HepG2 (cell line): ENCODE results near the gene COBLL1. TPM values are rescaled to one million over a fixed set of nuclear protein-coding genes. Genes with fewer than 3 reads are reported as not detected.

Source experiments
- ATAC-seq: fragments of 200-7000 bp; cut with Tn5 transposase; 3 replicates; pipeline ENCODE4 v1.9.1; 2020; ENCODE audit warnings: mild to moderate bottlenecking, moderate library complexity
- BruUV-seq: library from RNA; stranded (reverse); fragments of 400-500 nt; replicated peaks from 2 replicates; lab custom pipeline; 2021; lab: Mats Ljungman, UMichigan
- CTCF ChIA-PET: fragments of 300-600 bp; formaldehyde crosslinking; extraction: SDS; loops from one replicate; lab custom pipeline; 2021; ENCODE audit warnings: low total read pairs, inconsistent platforms, low intra/inter-chr PET ratio; lab: Yijun Ruan, JAX
- POLR2A ChIA-PET: fragments of 350-600 bp; sonication (Branson Sonifier 250); formaldehyde crosslinking; loops from one replicate; lab custom pipeline; 2020; ENCODE audit warnings: antibody characterized with exemption, inconsistent platforms; lab: Yijun Ruan, JAX
- DNase-seq: peaks from one replicate; pipeline ENCODE4 v3.0.0-alpha.2; 2015; ENCODE audit warnings: low spot score
- FAIRE-seq: peaks from 3 replicates; lab custom pipeline; 2011; peaks lifted over from hg19 to GRCh38; lab: Jason Lieb, UNC
- H2AFZ ChIP-seq: one replicate; pipeline ENCODE4 v1.6.1; 2011; ENCODE audit warnings: low read length, inconsistent platforms
- H3K27ac ChIP-seq: fragments of 300-600 bp; 3 replicates; pipeline ENCODE4 v1.8.0; 2011; ENCODE audit warnings: mixed run types, mild to moderate bottlenecking, mixed read lengths, low read length, inconsistent platforms; ENCODE audit not compliant: insufficient read depth; ENCODE audit errors: extremely low read length
- H3K27me3 ChIP-seq, 2 experiments: fragments of 200-600 bp in 1 of 2; 2 replicates in 1 of 2; 3 replicates in 1 of 2; pipeline versions ENCODE4 v1.6.0 to v1.8.0; 2011; ENCODE audit warnings: low read length in 2 of 2, mild to moderate bottlenecking in 2 of 2, moderate library complexity in 2 of 2, inconsistent platforms in 1 of 2; ENCODE audit not compliant: insufficient read depth in 2 of 2, control insufficient read depth in 1 of 2
- H3K36me3 ChIP-seq, 2 experiments: fragments of 200-600 bp in 1 of 2; replicated peaks in 1 of 2; 2 replicates in 1 of 2; 3 replicates in 1 of 2; pipeline versions ENCODE4 v1.5.1 to v1.8.0; 2011; ENCODE audit warnings: low read length in 2 of 2, inconsistent platforms in 1 of 2; ENCODE audit not compliant: insufficient read depth in 2 of 2, control insufficient read depth in 1 of 2
- H3K4me1 ChIP-seq: 2 replicates; pipeline ENCODE4 v1.5.1; 2012; ENCODE audit warnings: low read length, inconsistent platforms; ENCODE audit not compliant: insufficient read depth
- H3K4me2 ChIP-seq: 2 replicates; pipeline ENCODE4 v1.6.0; 2011; ENCODE audit warnings: low read depth, low read length, inconsistent platforms
- H3K4me3 ChIP-seq, 3 experiments: fragments of 200-600 bp in 1 of 3; sonication (generic), shearing (Covaris generic) in 1 of 3; replicated peaks in 1 of 3; 2 replicates each; pipeline ENCODE4 v1.5.1; 2011 to 2016; ENCODE audit warnings: low read length in 3 of 3, inconsistent platforms in 2 of 3, low read depth in 2 of 3, mild to moderate bottlenecking in 2 of 3, control low read depth in 1 of 3, mixed read lengths in 1 of 3; ENCODE audit not compliant: insufficient read depth in 1 of 3
- H3K79me2 ChIP-seq: one replicate; pipeline ENCODE4 v1.6.1; 2011; ENCODE audit warnings: low read length, inconsistent platforms; ENCODE audit not compliant: insufficient read depth
- H3K9ac ChIP-seq: 2 replicates; pipeline ENCODE4 v1.6.0; 2011; ENCODE audit warnings: mild to moderate bottlenecking, low read depth, low read length, inconsistent platforms; ENCODE audit not compliant: insufficient read depth
- H3K9me3 ChIP-seq: 2 replicates; pipeline ENCODE4 v1.5.1; 2012; ENCODE audit warnings: mild to moderate bottlenecking, low read length
- H4K20me1 ChIP-seq: 2 replicates; pipeline ENCODE4 v1.6.0; 2011; ENCODE audit warnings: inconsistent platforms, mild to moderate bottlenecking, low read length, moderate library complexity; ENCODE audit not compliant: insufficient read depth
- ARID4A ChIP-seq: sonication (generic); formaldehyde crosslinking; IDR thresholded peaks from 2 replicates; pipeline ENCODE4 v1.5.0; 2020; ENCODE audit warnings: mild to moderate bottlenecking, missing genetic modification reagents, borderline replicate concordance
- ETS1 ChIP-seq: sonication (generic); formaldehyde crosslinking; IDR thresholded peaks from 2 replicates; pipeline ENCODE4 v1.4.0; 2020; ENCODE audit warnings: missing genetic modification reagents
- HOXA5 ChIP-seq: sonication (generic); formaldehyde crosslinking; IDR thresholded peaks from 2 replicates; pipeline ENCODE4 v1.4.0; 2020; ENCODE audit warnings: missing genetic modification reagents
- MAZ ChIP-seq, 2 experiments: sonication (generic) in 1 of 2; formaldehyde crosslinking in 1 of 2; IDR thresholded peaks; 2 replicates each; pipeline versions ENCODE4 v1.5.0 to v1.6.1; 2012 to 2020; ENCODE audit warnings: low read depth in 2 of 2, mild to moderate bottlenecking in 2 of 2, borderline replicate concordance in 1 of 2, improper control_type of control experiment in 1 of 2, low read length in 1 of 2, missing genetic modification reagents in 1 of 2, moderate library complexity in 1 of 2
- NFE2 ChIP-seq: sonication (generic); formaldehyde crosslinking; IDR thresholded peaks from 2 replicates; pipeline ENCODE4 v1.4.0; 2020; ENCODE audit warnings: missing genetic modification reagents
- NR2F6 ChIP-seq, 2 experiments: IDR thresholded peaks; 2 replicates each; pipeline ENCODE4 v1.6.1; 2016; ENCODE audit warnings: antibody characterized with exemption in 1 of 2, mild to moderate bottlenecking in 1 of 2
- PHF20 ChIP-seq: sonication (generic); formaldehyde crosslinking; IDR thresholded peaks from 2 replicates; pipeline ENCODE4 v1.5.0; 2020; ENCODE audit warnings: mild to moderate bottlenecking, missing genetic modification reagents
- SMAD3 ChIP-seq: sonication (generic); formaldehyde crosslinking; IDR thresholded peaks from 2 replicates; pipeline ENCODE4 v1.4.0; 2020; ENCODE audit warnings: missing genetic modification reagents
- XBP1 ChIP-seq: sonication (generic); formaldehyde crosslinking; IDR thresholded peaks from 2 replicates; pipeline ENCODE4 v1.5.0; 2020; ENCODE audit warnings: missing genetic modification reagents
- ZFP36L2 ChIP-seq: sonication (generic); formaldehyde crosslinking; IDR thresholded peaks from 2 replicates; pipeline ENCODE4 v1.4.0; 2020; ENCODE audit warnings: missing genetic modification reagents
- ZFY ChIP-seq: sonication (generic); formaldehyde crosslinking; IDR thresholded peaks from 2 replicates; pipeline ENCODE4 v1.4.0; 2020; ENCODE audit warnings: missing genetic modification reagents
- ZNF280D ChIP-seq: sonication (generic); formaldehyde crosslinking; IDR thresholded peaks from 2 replicates; pipeline ENCODE4 v1.5.1; 2020; ENCODE audit warnings: mild to moderate bottlenecking, missing genetic modification reagents
- ZNF335 ChIP-seq: sonication (generic); formaldehyde crosslinking; IDR thresholded peaks from 2 replicates; pipeline ENCODE4 v1.4.0; 2020; ENCODE audit warnings: missing genetic modification reagents
- ZNF484 ChIP-seq: sonication (generic); formaldehyde crosslinking; IDR thresholded peaks from 2 replicates; pipeline ENCODE4 v1.5.1; 2020; ENCODE audit warnings: mild to moderate bottlenecking, low read depth, missing genetic modification reagents, borderline replicate concordance
- ZNF605 ChIP-seq: sonication (generic); formaldehyde crosslinking; IDR thresholded peaks from 2 replicates; pipeline ENCODE4 v1.8.0; 2022; ENCODE audit warnings: mild to moderate bottlenecking, missing genetic modification reagents
- ZNF784 ChIP-seq: sonication (generic); formaldehyde crosslinking; IDR thresholded peaks from 2 replicates; pipeline ENCODE4 v1.5.1; 2020; ENCODE audit warnings: missing genetic modification reagents, mild to moderate bottlenecking, borderline replicate concordance
- WGBS: methylation state at CpG from one replicate; pipeline ENCODE4 v1.1.6; 2017; ENCODE audit warnings: low lambda C conversion rate; 5-methylcytosine and 5-hydroxymethylcytosine counted together
- in situ Hi-C: cut with HindIII; loops from 2 replicates; pipeline ENCODE4 v1.10.0; 2017; ENCODE audit warnings: low pct_unique_long_range_greater_than_20kb; ENCODE audit not compliant: extremely low pct_ligation_motif_present
- intact Hi-C: fragments of 100-400 bp; cut with micrococcal nuclease; formaldehyde crosslinking; loops from one replicate; pipeline ENCODE4 v1.10.0; 2022; ENCODE audit not compliant: unreplicated experiment
- polyA plus RNA-seq, 8 experiments: library from polyadenylated mRNA; depleted of rRNA in 3 of 8; stranded (reverse) in 7 of 8; unstranded in 1 of 8; fragments of >200 nt; fragmentation: Illumina TruSeq in 4 of 8; extraction: Trizol in 4 of 8; gene quantifications; 2 replicates each; pipeline versions ENCODE4 v1.2.1 to v1.2.3, GENCODE V29; 2011 to 2016; ENCODE audit warnings: low read depth in 4 of 8, missing spikeins in 1 of 8, mixed read lengths in 1 of 8; ENCODE audit not compliant: insufficient read depth in 1 of 8
- total RNA-seq, 5 experiments: library from RNA; depleted of rRNA; stranded (reverse); fragments of >200 nt; fragmentation: Illumina TruSeq; extraction: Trizol; gene quantifications; 2 replicates each; pipeline ENCODE4 v1.2.3, GENCODE V29; 2016; ENCODE audit warnings: low read depth in 1 of 5

Gene COBLL1
- total and polyA plus RNA-seq, 2 of the 13 experiments (the other 11 are each of a cell fraction or from before 2014, with no cell fraction given), result 32.6 to 86.8 TPM

GRCh38 chr2:164882276-164882675, 40.7 kb upstream of the COBLL1 start:
- ATAC-seq, result no peak
- CTCF ChIA-PET, result no interaction called here
- TF ChIP-seq NR2F6 (IDR thresholded peaks at IDR 0.05) (peak; percentile 16; the same call in 1 of the 2 replicates), NR2F6 (CRISPR knock-in tag; IDR thresholded peaks at IDR 0.05) (no peak), ZNF605 (CRISPR knock-in tag) (no peak), MAZ (IDR thresholded peaks at IDR 0.05; ENCODE audit: borderline replicate concordance, low read depth, low read length) (no peak), MAZ (CRISPR knock-in tag; IDR thresholded peaks at IDR 0.05; ENCODE audit: low read depth) (no peak), ZNF484 (CRISPR knock-in tag) (no peak), ETS1 (CRISPR knock-in tag) (no peak), XBP1 (no peak), ZNF335 (CRISPR knock-in tag) (no peak), ZNF280D (CRISPR knock-in tag) (no peak), SMAD3 (CRISPR knock-in tag) (no peak), ZFP36L2 (CRISPR knock-in tag) (no peak), HOXA5 (CRISPR knock-in tag) (no peak), NFE2 (CRISPR knock-in tag) (no peak), ZNF784 (CRISPR knock-in tag) (0 out of 2 replicates have a peak, but pooled peaks have one; percentile 28), PHF20 (no peak), ZFY (CRISPR knock-in tag) (peak; percentile 20; the same call in 1 of the 2 replicates), ARID4A (CRISPR knock-in tag) (no peak)

More at GRCh38 chr2:164882276-164882675, 40.7 kb upstream of the COBLL1 start:
- H3K4me3 ChIP-seq, result no peak overlapping the region
- POLR2A ChIA-PET, result interaction anchor here (1.4 to 1.9 kb wide), 2 partner anchors 28 to 40 kb away, joined by 3 to 9 read pairs; partner anchors contain the start of gene COBLL1
- H3K9ac ChIP-seq, result no peak overlapping the region
- no peaks in the 10 kb centered on the region for H3K9me3 ChIP-seq
- H2AFZ ChIP-seq, result no peak overlapping the region
- no peak for FAIRE-seq
- H3K79me2 ChIP-seq, result no peaks in the 10 kb centered on the region
- intact Hi-C loops (no loop called here), in situ Hi-C loops (no loop called here)
- H3K27ac ChIP-seq, result peak overlapping the region; percentile 30
- no peak overlapping the region for H3K4me2 ChIP-seq
- BruUV-seq, result no TSS peak
- H3K4me1 ChIP-seq, result peaks cover 67% of the 10 kb centered on the region
- H4K20me1 ChIP-seq, result no peaks in the 10 kb centered on the region
- 97% methylated on average over 9 of the region's 9 CpGs for WGBS
- H3K36me3 ChIP-seq, result no peaks in the 10 kb centered on the region
- no peaks in the 10 kb centered on the region for H3K27me3 ChIP-seq
- no peak for DNase-seq
